A673 (cell line): ENCODE measurements around the gene RHOD. TPM values are rescaled to one million over a fixed set of nuclear protein-coding genes. Genes with fewer than 3 reads are reported as not detected.
A peak's percentile ranks its signal among the peaks of the same experiment; 100 is the strongest.

Experiments used
- BruUV-seq: library from RNA; stranded (reverse); fragments of 400-500 nt; replicated peaks from 2 replicates; lab custom pipeline; 2021; lab: Mats Ljungman, UMichigan
- CTCF ChIA-PET: fragments of 300-600 bp; sonication (Branson Sonifier 250); formaldehyde crosslinking; loops from one replicate; lab custom pipeline; 2022; ENCODE audit warnings: antibody characterized with exemption; lab: Charles Lee
- POLR2A ChIA-PET: fragments of 300-600 bp; sonication (Branson Sonifier 250); formaldehyde crosslinking; loops from one replicate; lab custom pipeline; 2022; ENCODE audit warnings: antibody characterized with exemption; ENCODE audit not compliant: low non-redundant PET; lab: Charles Lee
- DNase-seq: peaks from one replicate; pipeline ENCODE4 v3.0.0-alpha.2; 2015; ENCODE audit warnings: low spot score
- H3K27ac ChIP-seq: fragments of 200-600 bp; sonication (generic); 2 replicates; pipeline ENCODE4 v1.5.1; 2016; ENCODE audit warnings: mixed run types, low read depth, mild to moderate bottlenecking, mixed read lengths, antibody characterized with exemption, low read length; ENCODE audit not compliant: poor library complexity, severe bottlenecking
- H3K27me3 ChIP-seq: fragments of 200-600 bp; sonication (generic); replicated peaks from 2 replicates; pipeline ENCODE4 v1.6.1; 2017; ENCODE audit warnings: mixed run types, low read depth, mild to moderate bottlenecking, mixed read lengths, antibody characterized with exemption, low read length; ENCODE audit not compliant: insufficient read depth, poor library complexity
- H3K36me3 ChIP-seq: fragments of 200-600 bp; sonication (generic); 2 replicates; pipeline ENCODE4 v1.6.1; 2016; ENCODE audit warnings: mixed run types, mild to moderate bottlenecking, mixed read lengths, antibody characterized with exemption, low read length; ENCODE audit not compliant: insufficient read depth, poor library complexity, severe bottlenecking
- H3K4me1 ChIP-seq: fragments of 200-600 bp; sonication (generic); 2 replicates; pipeline ENCODE4 v1.6.1; 2017; ENCODE audit warnings: mixed run types, mild to moderate bottlenecking, mixed read lengths, antibody characterized with exemption, low read length; ENCODE audit not compliant: insufficient read depth, poor library complexity, severe bottlenecking
- H3K4me3 ChIP-seq: fragments of 200-600 bp; sonication (generic); 2 replicates; pipeline ENCODE4 v1.5.1; 2016; ENCODE audit warnings: low read depth, mixed run types, mild to moderate bottlenecking, mixed read lengths, low read length; ENCODE audit not compliant: poor library complexity, severe bottlenecking
- H3K9me3 ChIP-seq: fragments of 200-600 bp; sonication (generic); 2 replicates; pipeline ENCODE4 v1.6.1; 2016; ENCODE audit warnings: mixed run types, low read depth, mild to moderate bottlenecking, mixed read lengths, antibody characterized with exemption, low read length; ENCODE audit not compliant: poor library complexity, severe bottlenecking
- EZH2 ChIP-seq: fragments of 200-600 bp; sonication (generic); IDR thresholded peaks from 2 replicates; pipeline ENCODE4 v1.6.1; 2017; ENCODE audit warnings: borderline replicate concordance, low read depth, mild to moderate bottlenecking, mixed read lengths, antibody characterized with exemption, low read length; ENCODE audit not compliant: poor library complexity, severe bottlenecking
- intact Hi-C: fragments of 100-400 bp; cut with micrococcal nuclease; formaldehyde crosslinking; loops from one replicate; pipeline ENCODE4 v1.10.0; 2022; ENCODE audit not compliant: unreplicated experiment
- total RNA-seq: library from RNA; stranded (reverse); gene quantifications from 2 replicates; pipeline ENCODE4 v1.2.3, GENCODE V29; 2021
- TF ChIP-seq, protein P1 (sequence below): fragments of 300-800, 200-600 bp; sonication (generic); conservative IDR thresholded peaks from 2 replicates; pipeline ENCODE4 v1.5.1; 2017; ENCODE audit warnings: low read depth, mild to moderate bottlenecking, antibody characterized with exemption, low read length, moderate library complexity, mixed read lengths

Gene RHOD
- total RNA-seq, 1 experiment from 2014 or later = 0.88 TPM

DNA sequence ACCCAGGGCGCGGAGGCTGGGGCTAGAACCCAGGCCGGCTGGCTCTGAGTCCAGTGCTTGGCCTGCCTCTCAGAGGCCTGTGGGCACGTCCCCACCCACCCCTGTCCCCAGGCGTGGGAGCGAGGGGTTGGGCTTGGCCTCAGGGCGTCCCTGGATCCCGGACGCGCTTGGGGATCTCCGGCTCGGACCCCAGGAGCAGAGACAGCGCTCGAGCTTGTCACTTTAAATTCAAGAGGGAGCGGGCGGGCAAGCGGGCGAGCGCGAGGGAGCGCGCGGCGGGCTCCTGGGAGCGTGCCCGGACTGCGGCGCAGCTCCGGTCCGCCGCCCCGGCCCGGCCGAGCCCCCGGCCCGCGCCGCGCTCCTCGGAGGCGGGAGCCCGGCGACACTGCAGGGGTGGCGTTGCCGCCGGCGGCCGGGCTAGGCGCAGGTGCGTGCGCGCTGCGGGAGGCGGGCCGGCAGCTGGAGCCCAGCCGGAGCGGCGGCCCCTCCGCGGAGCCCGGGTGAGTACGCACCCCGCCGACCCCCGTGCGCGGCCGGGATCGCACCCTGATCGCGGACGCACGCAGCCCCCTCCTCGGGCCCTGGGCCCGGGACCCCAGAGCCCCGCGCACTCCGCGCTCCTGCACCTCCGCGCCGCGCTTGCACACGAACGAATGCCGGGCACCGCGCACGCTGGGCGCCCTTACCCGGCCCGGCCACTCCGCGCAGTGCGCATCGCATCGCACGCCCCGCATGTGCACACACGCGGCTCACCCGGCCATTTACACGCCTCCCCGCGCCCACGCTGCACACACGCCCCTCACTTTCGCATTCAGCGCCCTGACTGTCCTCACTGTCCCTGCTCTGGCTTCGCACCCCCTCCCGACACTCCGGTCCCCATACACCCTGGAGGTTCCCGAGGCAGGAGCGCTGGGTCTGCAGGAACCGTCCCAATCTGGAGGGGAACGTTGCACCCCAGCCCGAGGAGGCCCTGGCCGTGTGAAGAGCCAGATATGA lies 33.4 kb upstream of the RHOD start, which contains the start of gene SYT12:
Gene SYT12 (plus strand): TSS at position 174 of the 996 bp plus-strand sequence. CDS start 7,011 bp downstream, outside the sequence.
- BruUV-seq = no TSS peak
- Histone ChIP-seq H3K4me1 (peaks cover 20% of the 10 kb centered on the region), H3K27me3 (no peaks in the 10 kb centered on the region), H3K9me3 (no peaks in the 10 kb centered on the region), H3K4me3 (peak within 1 kb of the TSS; percentile 54), H3K36me3 (no peaks in the 10 kb centered on the region), H3K27ac (no peak within 1 kb of the TSS)
- CTCF ChIA-PET = interaction anchor here (0.6 to 1.5 kb wide), 3 partner anchors 8 to 29 kb away, joined by 3 to 13 read pairs (median 3); no protein-coding TSS in a partner anchor
- intact Hi-C loops = no loop called here
- POLR2A ChIA-PET = interaction anchor here (0.7 kb wide), 1 partner anchor 345 kb away, joined by 3 read pairs; no protein-coding TSS in a partner anchor
- no peak for TF ChIP-seq EZH2
- TF ChIP-seq, protein P1, sequence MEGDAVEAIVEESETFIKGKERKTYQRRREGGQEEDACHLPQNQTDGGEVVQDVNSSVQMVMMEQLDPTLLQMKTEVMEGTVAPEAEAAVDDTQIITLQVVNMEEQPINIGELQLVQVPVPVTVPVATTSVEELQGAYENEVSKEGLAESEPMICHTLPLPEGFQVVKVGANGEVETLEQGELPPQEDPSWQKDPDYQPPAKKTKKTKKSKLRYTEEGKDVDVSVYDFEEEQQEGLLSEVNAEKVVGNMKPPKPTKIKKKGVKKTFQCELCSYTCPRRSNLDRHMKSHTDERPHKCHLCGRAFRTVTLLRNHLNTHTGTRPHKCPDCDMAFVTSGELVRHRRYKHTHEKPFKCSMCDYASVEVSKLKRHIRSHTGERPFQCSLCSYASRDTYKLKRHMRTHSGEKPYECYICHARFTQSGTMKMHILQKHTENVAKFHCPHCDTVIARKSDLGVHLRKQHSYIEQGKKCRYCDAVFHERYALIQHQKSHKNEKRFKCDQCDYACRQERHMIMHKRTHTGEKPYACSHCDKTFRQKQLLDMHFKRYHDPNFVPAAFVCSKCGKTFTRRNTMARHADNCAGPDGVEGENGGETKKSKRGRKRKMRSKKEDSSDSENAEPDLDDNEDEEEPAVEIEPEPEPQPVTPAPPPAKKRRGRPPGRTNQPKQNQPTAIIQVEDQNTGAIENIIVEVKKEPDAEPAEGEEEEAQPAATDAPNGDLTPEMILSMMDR = no peak
- peak; percentile 64 for DNase-seq

DNA sequence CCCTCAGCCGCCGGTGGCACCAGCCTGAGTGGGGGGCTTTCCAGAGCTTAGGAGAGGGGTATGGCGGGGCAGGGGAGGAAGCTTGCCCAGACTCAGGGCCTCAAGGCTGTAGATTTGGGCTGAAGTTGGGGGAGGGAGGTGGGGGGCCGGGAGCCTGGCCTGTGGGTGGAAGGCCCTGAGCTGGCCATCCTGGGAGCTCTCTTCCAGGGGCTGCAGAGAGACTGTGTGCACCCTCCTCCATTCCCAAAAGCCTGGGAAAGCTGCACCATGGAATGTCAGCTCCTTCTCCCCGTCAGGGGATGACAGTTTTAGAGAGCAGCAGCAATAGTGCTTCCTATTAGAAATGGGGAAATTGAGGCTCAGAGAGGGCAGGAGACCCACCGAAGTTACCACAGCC lies 32.7 kb upstream of the RHOD start:
- ChIA-PET CTCF (interaction anchor here (0.6 kb wide), 1 partner anchor 12 kb away, joined by 13 read pairs; no protein-coding TSS in a partner anchor), POLR2A (no interaction called here)
- Histone ChIP-seq H3K36me3 (no peaks in the 10 kb centered on the region), H3K4me3 (peak overlapping the region; percentile 54), H3K4me1 (peaks cover 20% of the 10 kb centered on the region), H3K9me3 (no peaks in the 10 kb centered on the region), H3K27me3 (no peaks in the 10 kb centered on the region), H3K27ac (no peak overlapping the region)
- intact Hi-C loops = no loop called here
- no TSS peak for BruUV-seq
- DNase-seq = no peak
- no peak for TF ChIP-seq EZH2

DNA sequence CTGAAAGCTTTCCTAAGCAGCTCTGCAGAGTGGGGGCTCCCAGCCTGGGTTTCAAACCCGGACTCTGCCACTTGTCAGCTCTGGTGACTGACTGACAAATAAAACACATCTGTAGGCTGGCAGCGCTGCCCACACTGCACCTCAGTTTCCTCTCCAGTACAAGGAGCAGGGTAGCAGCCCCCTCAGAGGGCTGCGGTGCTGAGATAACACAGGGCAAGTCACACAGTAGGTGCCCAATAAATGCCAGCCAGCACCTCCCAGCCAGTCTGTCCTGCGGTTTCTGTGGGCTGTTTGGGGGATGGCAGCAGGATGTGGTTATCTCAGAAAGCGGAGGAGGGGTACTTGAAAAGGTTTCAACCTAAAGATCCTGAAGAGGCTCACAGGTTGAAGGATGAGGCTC lies 32.2 kb upstream of the RHOD start:
- no peak overlapping the region for H3K27ac ChIP-seq
- no peaks in the 10 kb centered on the region for H3K27me3 ChIP-seq
- H3K4me3 ChIP-seq = peak overlapping the region; percentile 54
- no peak for TF ChIP-seq EZH2
- TF ChIP-seq, protein P1 = no peak
- peaks cover 20% of the 10 kb centered on the region for H3K4me1 ChIP-seq
- BruUV-seq = no TSS peak
- ChIA-PET CTCF (no interaction called here), POLR2A (no interaction called here)
- no peak for DNase-seq
- no peaks in the 10 kb centered on the region for H3K9me3 ChIP-seq
- no peaks in the 10 kb centered on the region for H3K36me3 ChIP-seq
- intact Hi-C loops = no loop called here
